GM18909 (cell line): ENCODE results near the gene ZNF483.
"Not testable (repeated sequence)": the region's sequence is repeated elsewhere in the genome, so short reads cannot be mapped to it uniquely, and the experiment has no call there.

Experiments
- ATAC-seq: cut with Tn5 transposase; IDR thresholded peaks from one replicate; pipeline ENCODE4 v1.9.1; 2021; ENCODE audit warnings: mild to moderate bottlenecking; ENCODE audit not compliant: unreplicated experiment, poor library complexity

The ZNF483 gene

DNA sequence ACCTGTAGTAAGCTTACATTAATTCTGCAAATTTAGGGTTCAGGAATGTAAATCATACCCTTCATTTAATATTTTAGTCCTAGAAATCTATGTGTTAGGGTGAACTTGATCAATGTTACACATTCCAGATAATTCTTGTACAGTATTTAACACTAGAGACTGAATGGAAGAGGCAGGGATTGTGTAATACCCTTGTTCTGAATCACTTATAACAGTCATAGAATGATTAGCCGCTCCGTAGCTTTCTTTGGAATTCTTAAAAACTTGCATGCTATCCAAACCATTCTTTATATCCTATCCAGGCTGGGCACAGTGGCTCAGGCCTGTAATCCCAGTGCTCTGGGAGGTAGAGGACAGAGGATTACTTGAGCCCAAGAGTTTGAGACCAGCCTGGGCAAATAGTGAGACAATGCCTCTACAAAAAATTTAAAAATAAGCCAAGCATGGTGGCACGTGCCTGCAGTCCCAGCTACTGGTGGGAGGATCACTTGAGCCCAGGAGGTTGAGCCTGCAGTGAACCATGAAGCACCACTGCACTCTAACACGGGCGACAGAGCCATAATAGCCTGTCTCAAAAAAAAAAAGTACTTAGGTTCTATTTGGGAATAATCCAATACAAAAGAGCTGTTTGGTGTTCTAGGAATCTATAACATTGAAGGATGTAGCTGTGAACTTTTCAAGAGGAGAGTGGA is 8.3 kb downstream of the ZNF483 start:
- no peak for ATAC-seq

DNA sequence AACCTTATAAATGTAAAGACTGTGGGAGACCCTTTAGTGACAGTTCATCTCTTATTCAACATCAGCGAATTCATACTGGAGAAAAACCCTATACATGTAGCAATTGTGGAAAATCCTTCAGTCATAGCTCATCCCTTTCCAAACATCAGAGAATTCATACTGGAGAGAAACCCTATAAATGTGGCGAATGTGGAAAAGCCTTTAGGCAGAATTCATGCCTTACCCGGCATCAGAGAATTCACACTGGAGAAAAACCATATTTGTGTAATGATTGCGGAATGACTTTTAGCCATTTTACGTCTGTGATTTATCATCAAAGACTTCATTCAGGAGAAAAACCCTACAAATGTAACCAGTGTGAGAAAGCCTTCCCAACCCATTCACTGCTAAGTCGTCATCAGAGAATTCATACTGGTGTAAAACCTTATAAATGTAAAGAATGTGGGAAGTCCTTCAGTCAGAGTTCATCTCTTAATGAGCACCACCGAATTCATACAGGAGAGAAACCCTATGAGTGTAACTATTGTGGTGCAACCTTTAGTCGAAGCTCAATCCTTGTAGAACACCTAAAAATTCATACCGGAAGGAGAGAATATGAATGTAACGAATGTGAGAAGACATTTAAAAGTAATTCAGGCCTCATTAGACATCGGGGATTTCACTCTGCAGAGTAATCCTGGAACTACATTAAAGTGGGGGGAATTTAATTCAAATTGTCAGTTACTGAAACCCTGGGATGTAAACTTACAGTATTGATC is 17.7 kb downstream of the ZNF483 start:
- no peak for ATAC-seq

DNA sequence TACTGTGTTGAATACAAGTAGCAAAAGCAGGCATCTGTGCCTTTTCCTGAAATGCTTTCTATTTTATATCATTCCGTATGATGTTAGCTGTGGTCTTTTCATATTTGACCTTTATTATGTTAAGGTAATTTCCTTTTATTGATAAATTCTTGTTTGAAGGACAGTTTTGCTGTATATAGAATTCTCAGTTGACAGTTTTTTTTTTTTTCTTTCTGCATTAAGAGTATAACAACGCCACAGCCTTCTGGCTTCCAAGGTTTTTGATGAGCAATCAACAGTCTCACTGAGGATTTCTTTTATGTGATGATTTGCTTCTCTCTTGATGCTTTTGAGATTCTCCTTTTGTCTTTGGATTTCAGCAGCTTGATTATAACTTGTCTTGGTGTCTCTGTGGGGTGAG is 23.6 kb downstream of the ZNF483 start:
- no peak for ATAC-seq

DNA sequence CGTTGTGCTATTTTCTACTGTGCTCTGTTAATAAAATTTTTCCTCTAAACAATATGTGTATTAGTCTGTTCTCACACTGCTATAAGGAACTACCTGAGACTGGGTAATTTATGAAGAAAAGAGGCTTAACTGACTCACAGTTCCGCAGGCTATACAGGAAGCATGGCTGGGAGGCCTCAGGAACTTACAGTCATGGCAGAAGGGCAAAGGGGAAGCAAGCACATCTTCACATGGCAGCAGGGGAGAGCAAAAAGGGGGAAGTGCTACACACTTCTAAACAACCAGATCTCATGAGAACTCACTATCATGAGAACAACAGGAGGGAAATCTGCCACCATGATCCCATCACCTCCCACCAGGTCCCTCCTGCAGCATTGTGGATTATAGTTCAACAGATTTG is 30.4 kb downstream of the ZNF483 start:
- ATAC-seq: not testable (repeated sequence)

DNA sequence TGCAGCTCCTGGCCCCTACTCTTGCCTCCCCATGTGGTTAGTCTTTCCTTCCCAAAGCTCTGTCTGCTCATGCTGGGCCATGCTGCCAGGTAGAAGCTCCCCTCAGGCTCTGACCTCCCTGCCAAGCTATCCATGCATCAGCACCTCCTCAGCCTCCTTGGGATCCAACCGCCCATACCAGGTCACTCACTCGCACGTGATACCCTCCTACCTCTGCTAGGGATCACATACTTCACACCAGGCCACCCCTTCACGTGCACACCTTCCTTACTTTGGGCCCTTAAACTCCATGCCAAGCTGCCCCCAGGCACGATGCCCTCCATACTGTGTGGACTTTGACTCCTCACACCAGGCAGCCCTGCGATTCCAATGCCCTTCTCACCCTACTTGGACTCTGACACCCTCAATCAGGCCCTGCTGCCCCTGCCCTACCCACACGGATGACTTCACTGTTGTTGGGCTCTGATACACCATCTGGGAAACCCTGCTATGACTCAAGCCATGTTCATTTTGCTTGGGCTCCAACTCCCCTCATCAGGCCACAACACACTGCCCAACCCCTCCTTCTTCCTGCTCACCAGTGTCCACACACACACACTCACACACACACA is 34.1 kb downstream of the ZNF483 start:
- no peak for ATAC-seq

DNA sequence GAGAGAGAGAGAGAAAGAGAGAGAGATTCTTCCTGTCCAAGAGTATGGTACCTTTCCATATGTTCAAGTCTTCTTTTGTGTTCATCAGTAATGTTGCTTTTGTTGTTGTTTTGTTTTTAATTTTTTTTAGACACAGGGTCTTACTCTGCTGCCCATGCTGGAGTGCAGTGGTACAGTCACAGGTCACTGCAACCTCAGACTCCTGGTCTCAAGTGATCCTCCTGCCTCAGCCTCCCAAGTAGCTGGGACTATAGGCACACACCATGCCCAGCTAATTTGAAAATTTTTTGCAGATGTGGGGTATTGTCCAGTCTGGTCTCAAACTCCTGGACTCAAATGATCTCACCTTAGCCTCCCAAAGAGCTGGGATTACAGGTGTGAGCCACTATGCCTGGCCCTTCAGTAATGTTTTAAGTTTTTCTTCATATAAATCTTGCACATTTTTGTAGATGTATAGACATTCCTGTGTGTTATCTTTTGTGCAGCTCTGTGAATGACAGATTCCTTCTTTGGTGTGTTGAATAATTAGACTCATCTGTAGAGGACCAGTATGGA is 36.3 kb downstream of the ZNF483 start:
- no peak for ATAC-seq

DNA sequence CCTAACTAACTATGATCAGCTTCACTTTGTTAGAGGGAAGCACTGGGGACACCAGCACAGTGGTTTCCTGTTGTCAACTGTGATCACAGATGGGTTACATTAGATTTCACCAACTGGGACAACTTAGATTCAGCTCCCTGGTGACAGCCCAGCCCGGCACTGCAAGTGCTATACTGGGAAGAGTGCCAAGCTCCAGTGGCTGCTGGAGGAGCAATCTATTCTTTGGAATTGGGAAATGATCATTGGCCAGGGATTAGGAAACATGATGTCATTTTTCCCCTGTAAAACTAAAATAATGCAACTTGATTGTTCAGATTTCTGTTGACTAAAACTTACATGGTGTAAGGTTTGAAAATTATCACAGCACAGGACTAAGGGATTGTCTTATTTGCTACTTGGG is 41.3 kb downstream of the ZNF483 start:
- ATAC-seq: no peak

DNA sequence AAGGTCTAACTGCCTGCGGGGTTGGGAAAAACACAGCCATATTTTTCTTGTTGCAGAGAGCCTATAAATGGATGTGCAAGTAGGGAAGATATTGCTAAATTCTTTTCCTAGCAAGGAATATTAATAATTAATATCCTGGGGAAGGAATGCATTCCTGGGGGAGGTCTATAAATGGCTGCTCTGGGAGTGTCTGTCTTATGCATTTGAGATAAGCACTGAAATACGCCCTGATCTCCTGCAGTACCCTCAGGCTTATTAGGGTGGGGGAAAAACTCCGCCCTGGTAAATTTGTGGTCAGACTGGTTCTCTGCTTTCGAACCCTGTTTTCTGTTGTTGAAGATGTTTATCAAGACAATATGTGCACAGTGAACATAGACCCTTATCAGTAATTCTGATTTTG is 43.1 kb downstream of the ZNF483 start:
- not testable (repeated sequence) for ATAC-seq

DNA sequence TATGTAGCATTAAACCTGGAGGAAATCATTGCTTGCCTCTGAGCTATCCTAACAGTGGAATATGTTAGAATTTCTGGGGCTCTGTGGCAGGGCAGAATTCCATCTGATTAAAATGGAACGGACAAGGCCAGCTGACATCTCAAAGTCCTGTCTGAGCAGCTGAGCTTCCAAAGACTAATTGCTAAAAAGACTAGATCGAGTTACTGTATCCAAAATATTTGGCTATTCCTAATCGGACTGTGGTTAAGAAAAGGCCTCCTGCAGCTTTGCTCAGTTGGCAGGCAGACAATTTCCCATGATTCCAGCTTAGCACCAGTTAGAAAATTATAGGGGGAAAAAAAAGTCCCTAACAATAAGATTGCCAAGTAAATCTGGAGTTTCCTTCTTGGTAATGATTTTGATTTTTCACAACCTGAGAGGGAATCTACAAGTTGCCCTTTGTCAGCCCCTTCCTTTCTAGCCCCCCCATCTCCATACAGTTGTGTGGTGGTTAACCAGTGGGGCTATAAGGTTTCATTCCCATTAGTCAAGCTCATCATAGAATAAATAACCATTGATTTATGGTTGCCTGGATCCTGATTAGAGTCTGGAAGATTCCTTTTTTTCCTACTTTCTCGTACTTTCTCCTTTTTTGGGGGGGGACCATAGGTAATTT is 48.1 kb downstream of the ZNF483 start:
- ATAC-seq: no peak

DNA sequence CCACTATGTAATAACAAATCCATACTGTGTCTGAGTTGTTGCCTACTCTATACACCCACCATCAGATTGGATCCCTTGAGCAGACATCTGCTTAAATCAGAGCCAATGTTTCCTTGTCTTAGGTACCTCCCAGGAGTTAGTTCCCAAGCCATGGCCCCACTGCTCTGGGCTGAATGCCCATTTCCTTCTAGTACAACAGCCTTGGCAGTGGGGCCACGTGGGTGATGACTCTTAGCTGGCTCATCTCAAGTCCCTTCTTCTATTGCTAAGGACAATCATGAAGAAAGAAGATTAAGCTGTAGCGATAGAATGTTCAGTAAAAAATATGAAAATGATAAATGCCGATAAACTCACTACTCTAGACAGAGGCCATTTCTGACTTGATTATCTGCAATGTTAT is 57.9 kb downstream of the ZNF483 start:
- no peak for ATAC-seq

DNA sequence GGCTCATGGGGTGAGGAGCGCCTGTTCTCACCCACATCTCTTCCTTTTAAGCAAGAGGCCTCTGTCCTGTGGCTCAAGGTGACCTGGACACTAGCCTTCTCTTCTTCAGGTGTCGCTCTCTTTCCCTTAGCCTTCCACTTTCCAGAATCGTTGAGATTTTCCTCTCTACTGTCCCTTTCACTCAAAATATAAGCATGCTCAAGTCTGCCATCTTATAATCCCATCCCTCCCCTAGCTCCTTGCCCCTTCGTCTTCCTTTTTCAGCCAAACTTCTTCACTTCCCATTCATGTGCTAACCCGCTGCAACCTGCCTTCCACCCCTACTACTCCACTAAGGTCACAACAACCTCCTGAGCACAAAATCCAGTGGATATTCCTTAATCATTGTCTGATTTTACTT is 61.4 kb downstream of the ZNF483 start:
- ATAC-seq: no peak

DNA sequence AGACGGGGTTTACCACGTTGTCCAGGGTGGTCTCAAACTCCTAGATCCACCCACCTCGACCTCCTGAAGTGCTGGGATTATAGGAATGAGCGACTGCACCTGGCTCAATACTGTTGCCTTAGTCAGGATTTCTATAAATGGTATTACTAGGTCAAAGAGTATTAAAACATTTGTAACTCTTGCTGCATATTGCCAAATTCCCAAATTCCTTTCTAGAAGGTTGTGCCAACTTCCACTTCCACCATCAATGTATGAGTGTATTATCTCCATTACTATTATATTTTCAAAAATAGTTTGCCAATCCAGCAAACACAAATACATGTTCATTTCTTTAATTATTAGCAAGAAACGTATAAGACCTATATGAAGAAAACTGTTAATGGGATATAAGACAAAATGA is 63.9 kb downstream of the ZNF483 start:
- ATAC-seq: no peak

DNA sequence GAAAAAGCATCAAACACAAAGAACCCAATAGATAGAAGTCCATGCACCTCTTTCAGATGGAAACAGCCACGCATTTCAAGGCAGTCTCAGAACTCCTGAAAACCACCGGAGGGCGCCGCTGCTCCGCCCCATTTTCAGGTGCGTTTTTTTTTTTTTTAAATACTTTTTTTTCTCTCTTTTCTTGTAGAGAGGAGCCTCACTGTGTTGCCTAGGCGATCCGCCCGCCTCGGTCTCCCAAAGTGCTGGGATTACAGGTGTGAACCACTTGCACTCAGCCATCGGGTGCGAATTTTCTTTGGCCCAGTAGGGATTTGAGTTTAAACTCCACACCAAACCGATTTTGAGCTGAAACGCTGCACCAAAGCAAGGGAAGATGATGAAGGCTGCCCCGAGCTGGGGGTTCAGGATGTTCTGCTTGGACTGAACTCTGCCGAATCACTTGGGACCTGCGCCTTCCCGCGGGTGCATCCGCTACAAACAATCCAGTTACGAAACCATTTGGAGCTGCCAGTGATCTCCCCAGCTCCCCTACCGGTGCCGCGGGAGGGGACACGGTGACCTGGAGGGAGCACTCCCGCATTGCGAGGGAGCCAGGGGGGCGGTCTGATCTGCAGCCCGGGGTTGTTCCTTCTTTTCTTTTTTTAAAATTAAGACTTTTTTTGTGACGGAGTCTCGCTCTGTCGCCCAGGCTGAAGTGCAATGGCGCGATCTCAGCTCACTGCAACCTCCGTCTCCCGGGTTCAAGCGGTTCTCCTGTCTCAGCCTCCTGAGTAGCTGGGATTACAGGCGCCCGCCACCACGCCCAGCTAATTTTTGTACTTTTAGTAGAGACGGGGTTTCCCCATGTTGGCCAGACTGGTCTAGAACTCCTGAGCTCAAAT is 73.1 kb downstream of the ZNF483 start:
- ATAC-seq: peak; percentile 51

DNA sequence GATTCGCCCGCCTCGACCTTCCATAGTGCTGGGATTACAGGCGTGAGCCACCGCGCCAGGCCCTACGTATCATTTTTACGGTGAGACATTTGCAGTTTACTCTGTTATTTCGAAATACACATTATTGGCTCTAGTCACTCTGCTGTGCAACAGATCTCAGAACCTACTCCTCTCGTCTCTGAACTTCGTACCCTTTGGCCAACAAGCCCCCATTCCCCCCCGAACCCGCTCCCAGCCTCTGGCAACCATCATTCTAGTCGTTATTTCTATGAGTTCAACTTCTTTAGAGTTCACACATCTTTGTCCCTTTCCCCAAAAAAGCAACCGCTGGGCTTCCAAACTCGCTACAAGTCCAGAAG is 73.7 kb downstream of the ZNF483 start:
- ATAC-seq: peak; percentile 9

DNA sequence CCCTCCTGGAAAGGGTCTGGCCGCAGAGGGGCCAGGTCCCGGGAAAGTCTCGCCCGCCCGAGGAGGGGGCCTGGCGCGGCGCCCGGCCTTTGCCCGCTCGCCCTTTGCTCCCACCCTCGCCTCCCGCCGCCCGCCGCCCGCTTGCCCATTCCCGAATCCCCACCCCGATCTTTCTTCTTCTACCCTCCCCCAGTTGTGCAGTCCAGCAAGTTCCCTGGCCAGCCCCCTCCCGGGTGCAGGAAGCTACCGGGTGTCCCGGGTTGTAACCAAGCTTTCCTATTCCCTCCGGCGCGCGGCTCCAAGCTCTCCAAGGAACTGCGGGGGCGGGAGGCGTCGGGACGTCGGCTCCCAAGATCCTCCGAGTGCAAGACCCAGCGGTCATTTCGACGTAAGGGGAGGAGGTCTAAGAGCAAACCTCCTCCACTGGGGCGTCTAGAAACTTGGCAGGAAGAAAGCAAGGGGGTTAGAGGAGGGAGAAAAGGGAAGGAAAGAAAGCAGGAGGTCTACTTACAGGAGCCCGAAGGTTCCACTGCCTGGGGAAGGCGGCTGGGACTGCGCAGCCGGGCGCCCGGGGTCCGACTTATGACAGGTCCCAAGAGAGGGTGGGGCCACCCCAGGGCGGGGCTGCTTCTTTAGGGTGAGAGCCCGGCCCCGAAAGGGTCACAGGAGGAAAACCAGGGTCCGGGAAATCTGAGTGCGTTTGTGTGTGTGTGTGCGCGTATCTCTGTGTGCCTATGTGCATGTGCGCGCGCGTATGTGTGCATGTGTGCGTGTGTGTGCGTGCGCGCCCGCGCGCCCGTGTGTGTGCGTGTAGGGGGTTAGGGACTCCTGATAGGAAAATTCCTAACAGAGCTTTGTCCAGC is 74.3 kb downstream of the ZNF483 start, which contains the start of gene PTGR1:
PTGR1 (minus strand) TSS at position 556 of the 863 bp plus-strand sequence. CDS start 2,225 bp downstream, outside the sequence.
- peak; percentile 52 for ATAC-seq

DNA sequence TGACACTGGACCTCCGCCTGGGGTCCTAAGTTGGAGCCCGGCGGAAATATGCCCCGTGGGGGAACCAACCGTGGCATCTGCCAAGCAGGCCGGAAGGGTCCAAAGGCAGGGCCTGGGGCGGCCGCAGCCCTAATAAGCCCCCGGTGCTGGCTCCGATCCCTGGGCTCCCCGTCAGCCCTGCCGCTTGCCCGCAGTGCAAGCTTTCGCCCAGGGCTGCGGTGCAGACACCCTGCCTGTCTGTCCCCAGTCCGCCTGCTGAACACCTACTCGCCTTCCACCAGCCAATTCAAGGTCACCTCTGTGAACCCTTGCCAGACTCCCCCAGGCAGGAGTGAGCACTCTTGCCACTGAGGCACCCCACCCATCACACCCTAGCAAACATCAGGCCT is 75.0 kb downstream of the ZNF483 start:
- peak; percentile 8 for ATAC-seq

DNA sequence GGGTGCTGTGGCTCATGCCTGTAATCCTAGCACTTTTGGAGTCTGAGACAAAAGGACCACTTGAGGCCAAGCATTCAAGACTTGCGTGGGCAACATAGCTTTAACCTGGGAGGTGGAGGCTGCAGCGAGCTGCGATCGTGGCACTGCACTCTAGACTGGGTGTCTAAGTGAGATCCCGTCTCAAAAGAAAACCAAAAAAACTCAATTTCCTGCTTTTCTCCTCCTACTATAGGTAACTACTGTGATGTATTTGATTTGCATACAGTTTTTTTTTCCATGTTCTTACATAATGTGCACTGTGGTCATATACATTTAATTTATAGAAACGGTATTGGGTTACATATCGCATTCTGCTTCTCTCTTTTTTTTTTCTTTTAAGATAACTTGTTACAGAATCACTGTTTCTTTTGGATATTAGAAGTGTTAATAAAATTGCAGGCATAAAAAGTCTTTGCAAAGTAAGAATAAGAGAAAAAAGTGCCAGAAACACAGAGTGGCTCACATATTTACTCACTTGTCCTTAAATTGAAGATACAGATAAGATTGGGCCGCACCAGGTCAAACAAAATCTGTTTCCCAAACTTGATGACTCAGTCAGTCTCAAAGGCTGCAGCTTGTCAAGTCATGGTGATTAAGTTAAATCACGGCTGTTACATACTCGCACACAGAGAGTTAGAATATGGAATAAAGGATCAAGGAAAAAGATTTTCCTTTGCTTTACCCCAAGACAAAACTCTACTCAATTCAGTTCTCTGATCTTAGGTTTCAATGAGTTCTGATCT is 76.4 kb downstream of the ZNF483 start:
- ATAC-seq: no peak

DNA sequence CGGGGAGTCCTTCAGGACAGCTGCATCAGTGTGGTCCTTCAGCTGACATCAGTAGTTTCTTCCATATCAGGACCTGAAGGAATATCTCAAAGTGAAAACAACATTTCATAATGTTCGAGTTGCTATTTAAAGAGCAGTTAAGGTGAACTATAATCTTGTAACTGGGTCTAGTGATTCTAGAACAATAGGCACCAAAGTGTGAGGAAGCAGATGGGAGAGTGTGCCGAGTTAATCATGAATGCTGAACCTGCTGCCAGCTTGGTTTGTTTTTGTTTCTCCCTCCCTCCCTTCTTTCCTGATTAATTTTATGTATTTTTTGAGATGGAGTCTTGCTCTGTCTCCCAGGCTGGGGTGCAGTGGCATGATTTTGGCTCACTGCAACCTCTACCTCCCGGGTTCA is 78.1 kb downstream of the ZNF483 start:
- ATAC-seq: no peak
